IMR-90 (cell line): ENCODE measurements around the gene CNOT6.

ENCODE experiments used
- CEBPB ChIP-seq: IDR thresholded peaks from 2 replicates; pipeline ENCODE4 v1.6.1; 2012; ENCODE audit warnings: low read depth, low read length, improper control_type of control experiment
- FOS ChIP-seq: fragments of 150-350 bp; IDR thresholded peaks from 2 replicates; pipeline ENCODE4 v1.6.1; 2016; ENCODE audit warnings: low read depth, low read length
- MXI1 ChIP-seq: IDR thresholded peaks from 2 replicates; pipeline ENCODE4 v1.6.1; 2012; ENCODE audit warnings: low read depth, mild to moderate bottlenecking, low read length, moderate library complexity, borderline replicate concordance
- POLR2A ChIP-seq: IDR thresholded peaks from 2 replicates; pipeline ENCODE4 v1.6.1; 2012; ENCODE audit warnings: mild to moderate bottlenecking, low read depth, low read length
- RAD21 ChIP-seq: IDR thresholded peaks from 2 replicates; pipeline ENCODE4 v1.6.1; 2012; ENCODE audit warnings: low read length, improper control_type of control experiment
- RCOR1 ChIP-seq: IDR thresholded peaks from 2 replicates; pipeline ENCODE4 v1.6.1; 2012; ENCODE audit warnings: mild to moderate bottlenecking, low read length, improper control_type of control experiment; ENCODE audit not compliant: insufficient replicate concordance
- RFX5 ChIP-seq: IDR thresholded peaks from 2 replicates; pipeline ENCODE4 v1.8.0; 2012; ENCODE audit warnings: low read depth, mild to moderate bottlenecking, low read length, moderate library complexity
- SMC3 ChIP-seq: fragments of 150-350 bp; IDR thresholded peaks from 2 replicates; pipeline ENCODE4 v1.6.1; 2016; ENCODE audit warnings: low read depth, mild to moderate bottlenecking, antibody characterized with exemption, low read length, moderate library complexity
- USF2 ChIP-seq: fragments of 150-350 bp; IDR thresholded peaks from 2 replicates; pipeline ENCODE4 v1.6.1; 2017; ENCODE audit warnings: mild to moderate bottlenecking, antibody characterized with exemption, low read length, low read depth
- TF ChIP-seq, protein P1 (sequence below): conservative IDR thresholded peaks from 2 replicates; pipeline ENCODE4 v1.5.1; 2012; ENCODE audit warnings: mild to moderate bottlenecking, low read depth, low read length, improper control_type of control experiment

DNA sequence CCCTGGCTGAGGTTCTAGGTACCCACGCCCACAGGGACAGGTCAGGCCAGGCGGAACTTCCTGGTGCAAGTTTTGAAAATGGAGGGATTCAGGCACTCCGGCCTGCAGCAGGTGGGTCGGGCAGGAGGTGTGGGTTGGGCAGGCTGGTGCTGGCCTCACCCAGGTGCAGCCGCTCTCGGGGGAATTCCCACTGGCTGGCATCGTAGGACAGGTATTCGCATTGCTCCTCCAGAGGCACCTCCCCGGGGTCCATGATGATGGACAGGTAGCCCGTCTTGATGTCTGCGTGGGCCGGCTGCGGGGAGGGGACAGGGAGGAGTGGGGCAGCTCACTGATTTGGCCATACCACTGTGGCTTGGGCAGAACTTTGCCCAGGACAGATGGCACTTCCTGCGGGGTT, 125.8 kb downstream of the CNOT6 start:
- TF ChIP-seq, protein P1, sequence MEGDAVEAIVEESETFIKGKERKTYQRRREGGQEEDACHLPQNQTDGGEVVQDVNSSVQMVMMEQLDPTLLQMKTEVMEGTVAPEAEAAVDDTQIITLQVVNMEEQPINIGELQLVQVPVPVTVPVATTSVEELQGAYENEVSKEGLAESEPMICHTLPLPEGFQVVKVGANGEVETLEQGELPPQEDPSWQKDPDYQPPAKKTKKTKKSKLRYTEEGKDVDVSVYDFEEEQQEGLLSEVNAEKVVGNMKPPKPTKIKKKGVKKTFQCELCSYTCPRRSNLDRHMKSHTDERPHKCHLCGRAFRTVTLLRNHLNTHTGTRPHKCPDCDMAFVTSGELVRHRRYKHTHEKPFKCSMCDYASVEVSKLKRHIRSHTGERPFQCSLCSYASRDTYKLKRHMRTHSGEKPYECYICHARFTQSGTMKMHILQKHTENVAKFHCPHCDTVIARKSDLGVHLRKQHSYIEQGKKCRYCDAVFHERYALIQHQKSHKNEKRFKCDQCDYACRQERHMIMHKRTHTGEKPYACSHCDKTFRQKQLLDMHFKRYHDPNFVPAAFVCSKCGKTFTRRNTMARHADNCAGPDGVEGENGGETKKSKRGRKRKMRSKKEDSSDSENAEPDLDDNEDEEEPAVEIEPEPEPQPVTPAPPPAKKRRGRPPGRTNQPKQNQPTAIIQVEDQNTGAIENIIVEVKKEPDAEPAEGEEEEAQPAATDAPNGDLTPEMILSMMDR: no peak
- TF ChIP-seq USF2: no peak
- no peak for TF ChIP-seq RAD21
- no peak for TF ChIP-seq SMC3
- no peak for TF ChIP-seq RFX5
- no peak for TF ChIP-seq POLR2A
- TF ChIP-seq CEBPB: no peak
- no peak for TF ChIP-seq FOS
- no peak for TF ChIP-seq MXI1
- TF ChIP-seq RCOR1: no peak
